Ovary (tissue), 3 donors: ENCODE measurements around the gene SORCS2.

ENCODE experiments used
- EP300 ChIP-seq: sonication (generic); formaldehyde crosslinking; IDR thresholded peaks from one replicate; pipeline ENCODE4 v1.6.1; 2017; ENCODE audit warnings: antibody characterized with exemption
- POLR2A ChIP-seq: fragments of 450-650 bp; IDR thresholded peaks from one replicate; pipeline ENCODE4 v1.6.1; 2017; ENCODE audit warnings: antibody characterized with exemption, mild to moderate bottlenecking, moderate library complexity
- TF ChIP-seq, protein P1 (sequence below), 3 donors: fragments of 450-650 bp in 2 of 3; fragments of 200-600 bp in 1 of 3; IDR thresholded peaks; one replicate each; pipeline versions ENCODE4 v1.5.1 to v1.8.0; 2016 to 2022; ENCODE audit warnings: antibody characterized with exemption in 3 of 3, mild to moderate bottlenecking in 1 of 3
- donor health status: DM: no; HTN: no; CAD: no.

DNA sequence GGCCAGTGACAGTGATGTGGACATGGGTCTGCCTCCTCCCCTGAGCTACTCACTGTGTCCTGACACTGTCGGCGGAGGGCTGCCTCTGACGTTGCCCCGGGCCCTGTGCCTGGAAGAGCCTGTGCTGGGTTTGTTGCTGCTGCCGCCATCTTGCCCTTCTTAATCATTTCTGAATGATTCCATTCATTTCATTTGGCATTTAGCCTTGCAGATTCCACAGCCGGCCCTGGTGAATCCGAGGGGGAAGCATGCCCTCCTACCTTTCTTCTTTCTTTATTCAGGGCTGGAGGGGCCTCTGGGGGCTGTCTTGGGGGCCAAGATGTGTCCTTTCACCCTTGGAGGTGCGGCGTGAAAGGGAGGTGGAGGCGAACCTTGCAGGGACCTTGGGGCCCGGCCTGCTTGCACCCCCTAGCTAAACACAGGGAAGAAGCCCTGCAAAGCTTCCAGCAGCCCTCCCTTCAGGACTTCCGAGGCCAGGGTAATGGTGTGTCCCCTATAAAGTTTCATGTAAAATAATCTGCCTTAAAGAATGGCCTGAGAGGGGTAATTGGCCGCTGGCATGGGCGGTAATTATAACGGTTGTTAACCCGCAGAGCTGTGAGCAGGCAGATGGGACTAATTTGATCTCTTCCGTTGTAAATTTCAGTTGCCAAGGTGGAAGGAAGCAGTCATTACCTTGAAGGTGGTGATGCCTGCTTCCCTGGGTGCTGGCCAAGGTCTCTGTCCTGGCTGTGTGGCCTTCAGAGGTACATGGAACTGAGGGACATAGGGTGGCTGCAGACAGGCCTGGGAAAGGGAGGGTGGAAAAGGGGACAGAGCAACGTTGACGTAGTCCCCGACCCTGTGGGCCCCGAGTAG, 150.1 kb downstream of the SORCS2 start:
- TF ChIP-seq, protein P1, sequence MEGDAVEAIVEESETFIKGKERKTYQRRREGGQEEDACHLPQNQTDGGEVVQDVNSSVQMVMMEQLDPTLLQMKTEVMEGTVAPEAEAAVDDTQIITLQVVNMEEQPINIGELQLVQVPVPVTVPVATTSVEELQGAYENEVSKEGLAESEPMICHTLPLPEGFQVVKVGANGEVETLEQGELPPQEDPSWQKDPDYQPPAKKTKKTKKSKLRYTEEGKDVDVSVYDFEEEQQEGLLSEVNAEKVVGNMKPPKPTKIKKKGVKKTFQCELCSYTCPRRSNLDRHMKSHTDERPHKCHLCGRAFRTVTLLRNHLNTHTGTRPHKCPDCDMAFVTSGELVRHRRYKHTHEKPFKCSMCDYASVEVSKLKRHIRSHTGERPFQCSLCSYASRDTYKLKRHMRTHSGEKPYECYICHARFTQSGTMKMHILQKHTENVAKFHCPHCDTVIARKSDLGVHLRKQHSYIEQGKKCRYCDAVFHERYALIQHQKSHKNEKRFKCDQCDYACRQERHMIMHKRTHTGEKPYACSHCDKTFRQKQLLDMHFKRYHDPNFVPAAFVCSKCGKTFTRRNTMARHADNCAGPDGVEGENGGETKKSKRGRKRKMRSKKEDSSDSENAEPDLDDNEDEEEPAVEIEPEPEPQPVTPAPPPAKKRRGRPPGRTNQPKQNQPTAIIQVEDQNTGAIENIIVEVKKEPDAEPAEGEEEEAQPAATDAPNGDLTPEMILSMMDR (IDR thresholded peaks at IDR 0.05): no peak
- TF ChIP-seq POLR2A (no peak), EP300 (no peak)
